Measurements from ENCODE around the gene ROR1. TPM values are rescaled to one million over a fixed set of nuclear protein-coding genes. Genes with fewer than 3 reads are reported as not detected.
A peak's percentile ranks its signal among the peaks of the same experiment; 100 is the strongest.
"Not testable (repeated sequence)": the region's sequence is repeated elsewhere in the genome, so short reads cannot be mapped to it uniquely, and the experiment has no call there.

ROR1 gene
- total RNA-seq, 1 donor = 52.5 TPM

- Histone ChIP-seq H3K79me2 (ENCODE audit: insufficient read depth, low read length) (no peaks in the 10 kb centered on the region), H4K20me1 (ENCODE audit: insufficient read depth, low read length) (no peaks in the 10 kb centered on the region), H3K4me1 (ENCODE audit: insufficient read depth, low read length) (peaks cover 17% of the 10 kb centered on the region), H3K4me3 (ENCODE audit: insufficient read depth, low read length) (no peak overlapping the region), H3K27ac (ENCODE audit: low read depth, low read length) (peak overlapping the region; percentile 74), H3K9me3 (ENCODE audit: low read depth, low read length) (no peaks in the 10 kb centered on the region), H3K36me3 (ENCODE audit: insufficient read depth, low read length) (no peaks in the 10 kb centered on the region), H3K27me3 (ENCODE audit: insufficient read depth, low read length) (no peaks in the 10 kb centered on the region), H3K4me2 (ENCODE audit: insufficient read depth, low read length) (no peak overlapping the region), H2AFZ (ENCODE audit: low read length) (no peak overlapping the region)
- peak; percentile 88 for DNase-seq (ENCODE audit: insufficient read length, low spot score, missing footprints)
- no peak for TF ChIP-seq CTCF (IDR thresholded peaks at IDR 0.05; ENCODE audit: extremely low read depth, low read depth, low read length)
Observed at GRCh38 chr1:64212031-64212430, 438.2 kb downstream of the ROR1 start.

- TF ChIP-seq CTCF (IDR thresholded peaks at IDR 0.05; ENCODE audit: extremely low read depth, low read depth, low read length) = no peak
- Histone ChIP-seq H3K27me3 (ENCODE audit: insufficient read depth, low read length) (no peaks in the 10 kb centered on the region), H3K36me3 (ENCODE audit: insufficient read depth, low read length) (no peaks in the 10 kb centered on the region), H3K4me3 (ENCODE audit: insufficient read depth, low read length) (no peak overlapping the region), H3K79me2 (ENCODE audit: insufficient read depth, low read length) (no peaks in the 10 kb centered on the region), H3K4me2 (ENCODE audit: insufficient read depth, low read length) (no peak overlapping the region), H3K27ac (ENCODE audit: low read depth, low read length) (no peak overlapping the region), H2AFZ (ENCODE audit: low read length) (no peak overlapping the region), H3K9me3 (ENCODE audit: low read depth, low read length) (no peaks in the 10 kb centered on the region), H3K4me1 (ENCODE audit: insufficient read depth, low read length) (peaks cover 19% of the 10 kb centered on the region), H4K20me1 (ENCODE audit: insufficient read depth, low read length) (no peaks in the 10 kb centered on the region)
- DNase-seq (ENCODE audit: insufficient read length, low spot score, missing footprints) = no peak
Observed at GRCh38 chr1:64215576-64215975, 441.8 kb downstream of the ROR1 start.

GRCh38 chr1:64220241-64220640 is 446.4 kb downstream of the ROR1 start:
- no peaks in the 10 kb centered on the region for H3K9me3 ChIP-seq (ENCODE audit: low read depth, low read length)
- H4K20me1 ChIP-seq (ENCODE audit: insufficient read depth, low read length) = no peaks in the 10 kb centered on the region
- no peaks in the 10 kb centered on the region for H3K27me3 ChIP-seq (ENCODE audit: insufficient read depth, low read length)
- TF ChIP-seq CTCF (IDR thresholded peaks at IDR 0.05; ENCODE audit: extremely low read depth, low read depth, low read length) = no peak
- no peak for DNase-seq (ENCODE audit: insufficient read length, low spot score, missing footprints)
- no peak overlapping the region for H3K27ac ChIP-seq (ENCODE audit: low read depth, low read length)
- H3K36me3 ChIP-seq (ENCODE audit: insufficient read depth, low read length) = no peaks in the 10 kb centered on the region
- H3K4me1 ChIP-seq (ENCODE audit: insufficient read depth, low read length) = peaks cover 23% of the 10 kb centered on the region
- no peaks in the 10 kb centered on the region for H3K79me2 ChIP-seq (ENCODE audit: insufficient read depth, low read length)
- no peak overlapping the region for H3K4me3 ChIP-seq (ENCODE audit: insufficient read depth, low read length)
- H3K4me2 ChIP-seq (ENCODE audit: insufficient read depth, low read length) = no peak overlapping the region
- H2AFZ ChIP-seq (ENCODE audit: low read length) = peak overlapping the region; percentile 49

GRCh38 chr1:64223329-64224151 is 449.7 kb downstream of the ROR1 start:
- peak overlapping the region; percentile 65 for H3K4me2 ChIP-seq (ENCODE audit: insufficient read depth, low read length)

GRCh38 chr1:64224236-64224635 is 450.4 kb downstream of the ROR1 start:
- H3K27ac ChIP-seq (ENCODE audit: low read depth, low read length) = peak overlapping the region; percentile 96
- peak overlapping the region; percentile 65 for H3K4me2 ChIP-seq (ENCODE audit: insufficient read depth, low read length)
- H3K27me3 ChIP-seq (ENCODE audit: insufficient read depth, low read length); H2AFZ ChIP-seq (ENCODE audit: low read length); H3K36me3 ChIP-seq (ENCODE audit: insufficient read depth, low read length); H3K4me3 ChIP-seq (ENCODE audit: insufficient read depth, low read length); DNase-seq (ENCODE audit: insufficient read length, low spot score, missing footprints); H3K9me3 ChIP-seq (ENCODE audit: low read depth, low read length); H4K20me1 ChIP-seq (ENCODE audit: insufficient read depth, low read length); H3K79me2 ChIP-seq (ENCODE audit: insufficient read depth, low read length): not testable (repeated sequence)
- H3K4me1 ChIP-seq (ENCODE audit: insufficient read depth, low read length) = peaks cover 31% of the 10 kb centered on the region

More at GRCh38 chr1:64223329-64224151, 449.7 kb downstream of the ROR1 start:
- Histone ChIP-seq H3K27ac (ENCODE audit: low read depth, low read length) (peak overlapping the region; percentile 96), H3K4me3 (ENCODE audit: insufficient read depth, low read length) (no peak overlapping the region), H3K79me2 (ENCODE audit: insufficient read depth, low read length) (no peaks in the 10 kb centered on the region), H3K4me1 (ENCODE audit: insufficient read depth, low read length) (peaks cover 31% of the 10 kb centered on the region), H3K27me3 (ENCODE audit: insufficient read depth, low read length) (no peaks in the 10 kb centered on the region), H2AFZ (ENCODE audit: low read length) (peak overlapping the region; percentile 44), H3K9me3 (ENCODE audit: low read depth, low read length) (no peaks in the 10 kb centered on the region), H3K36me3 (ENCODE audit: insufficient read depth, low read length) (no peaks in the 10 kb centered on the region), H4K20me1 (ENCODE audit: insufficient read depth, low read length) (no peaks in the 10 kb centered on the region)
- TF ChIP-seq CTCF (IDR thresholded peaks at IDR 0.05; ENCODE audit: extremely low read depth, low read depth, low read length) = no peak
- DNase-seq (ENCODE audit: insufficient read length, low spot score, missing footprints) = peak; percentile 82

All from osteoblast (primary cell).